ENCODE data around the gene IGFBPL1.
"Not testable (repeated sequence)": the region's sequence is repeated elsewhere in the genome, so short reads cannot be mapped to it uniquely, and the experiment has no call there.

The IGFBPL1 gene

DNA sequence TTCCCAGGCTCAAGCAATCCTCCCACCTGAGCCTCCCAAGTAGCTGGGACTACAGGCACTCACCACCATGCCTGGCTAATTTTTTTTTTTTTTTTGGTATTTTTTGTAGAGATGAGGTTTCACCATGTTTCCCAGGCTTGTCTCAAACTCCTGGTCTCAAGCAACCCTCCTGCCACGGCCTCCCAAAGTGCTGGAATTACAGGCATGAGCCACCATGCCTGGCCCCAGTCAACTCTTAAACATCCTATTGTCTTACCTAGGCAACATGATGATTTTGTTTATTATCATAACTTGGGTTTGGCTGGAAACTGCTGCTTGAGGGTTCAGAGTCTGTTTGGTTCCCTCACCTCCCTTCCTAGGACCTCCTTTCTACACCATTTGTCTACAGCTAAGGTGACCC lies 25.1 kb downstream of the IGFBPL1 start:
- not testable (repeated sequence) for DNase-seq (ENCODE audit: low read depth, low spot score)

DNA sequence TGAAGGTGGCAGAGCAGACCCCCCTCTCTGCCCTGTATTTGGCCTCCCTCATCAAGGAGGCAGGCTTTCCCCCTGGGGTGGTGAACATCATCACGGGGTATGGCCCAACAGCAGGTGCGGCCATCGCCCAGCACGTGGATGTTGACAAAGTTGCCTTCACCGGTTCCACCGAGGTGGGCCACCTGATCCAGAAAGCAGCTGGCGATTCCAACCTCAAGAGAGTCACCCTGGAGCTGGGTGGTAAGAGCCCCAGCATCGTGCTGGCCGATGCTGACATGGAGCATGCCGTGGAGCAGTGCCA lies 27.9 kb downstream of the IGFBPL1 start:
- DNase-seq (ENCODE audit: low read depth, low spot score), result no peak

DNA sequence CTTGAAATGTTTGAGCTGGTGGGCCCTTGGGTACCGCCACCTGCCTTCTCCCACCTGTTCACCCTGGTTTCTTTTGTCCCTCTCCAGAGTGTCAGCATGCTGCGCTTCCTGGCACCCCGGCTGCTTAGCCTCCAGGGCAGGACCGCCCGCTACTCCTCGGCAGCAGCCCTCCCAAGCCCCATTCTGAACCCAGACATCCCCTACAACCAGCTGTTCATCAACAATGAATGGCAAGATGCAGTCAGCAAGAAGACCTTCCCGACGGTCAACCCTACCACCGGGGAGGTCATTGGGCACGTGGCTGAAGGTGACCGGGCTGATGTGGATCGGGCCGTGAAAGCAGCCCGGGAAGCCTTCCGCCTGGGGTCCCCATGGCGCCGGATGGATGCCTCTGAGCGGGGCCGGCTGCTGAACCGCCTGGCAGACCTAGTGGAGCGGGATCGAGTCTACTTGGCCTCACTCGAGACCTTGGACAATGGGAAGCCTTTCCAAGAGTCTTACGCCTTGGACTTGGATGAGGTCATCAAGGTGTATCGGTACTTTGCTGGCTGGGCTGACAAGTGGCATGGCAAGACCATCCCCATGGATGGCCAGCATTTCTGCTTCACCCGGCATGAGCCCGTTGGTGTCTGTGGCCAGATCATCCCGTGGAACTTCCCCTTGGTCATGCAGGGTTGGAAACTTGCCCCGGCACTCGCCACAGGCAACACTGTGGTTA lies 28.4 kb downstream of the IGFBPL1 start:
- no peak for DNase-seq (ENCODE audit: low read depth, low spot score)

DNA sequence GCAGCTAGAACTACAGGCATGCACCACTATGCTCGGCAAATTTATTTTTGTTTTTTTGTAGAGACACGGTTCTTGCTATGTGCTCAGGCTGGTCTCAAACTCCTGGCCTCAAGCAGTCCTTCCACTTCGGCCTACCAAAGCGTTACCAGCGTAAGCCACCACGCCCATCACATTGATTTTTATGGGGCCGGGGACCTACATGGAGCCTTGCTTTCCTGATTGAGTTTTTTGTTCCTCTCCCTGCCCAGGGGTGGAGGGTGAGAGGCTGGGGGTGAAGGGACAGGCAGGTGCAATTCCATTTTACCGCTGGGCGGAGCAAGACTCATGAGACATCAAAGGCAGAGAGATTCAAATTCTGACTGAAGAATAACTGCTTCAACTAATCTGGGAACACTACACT lies 29.8 kb downstream of the IGFBPL1 start:
- no peak for DNase-seq (ENCODE audit: low read depth, low spot score)

DNA sequence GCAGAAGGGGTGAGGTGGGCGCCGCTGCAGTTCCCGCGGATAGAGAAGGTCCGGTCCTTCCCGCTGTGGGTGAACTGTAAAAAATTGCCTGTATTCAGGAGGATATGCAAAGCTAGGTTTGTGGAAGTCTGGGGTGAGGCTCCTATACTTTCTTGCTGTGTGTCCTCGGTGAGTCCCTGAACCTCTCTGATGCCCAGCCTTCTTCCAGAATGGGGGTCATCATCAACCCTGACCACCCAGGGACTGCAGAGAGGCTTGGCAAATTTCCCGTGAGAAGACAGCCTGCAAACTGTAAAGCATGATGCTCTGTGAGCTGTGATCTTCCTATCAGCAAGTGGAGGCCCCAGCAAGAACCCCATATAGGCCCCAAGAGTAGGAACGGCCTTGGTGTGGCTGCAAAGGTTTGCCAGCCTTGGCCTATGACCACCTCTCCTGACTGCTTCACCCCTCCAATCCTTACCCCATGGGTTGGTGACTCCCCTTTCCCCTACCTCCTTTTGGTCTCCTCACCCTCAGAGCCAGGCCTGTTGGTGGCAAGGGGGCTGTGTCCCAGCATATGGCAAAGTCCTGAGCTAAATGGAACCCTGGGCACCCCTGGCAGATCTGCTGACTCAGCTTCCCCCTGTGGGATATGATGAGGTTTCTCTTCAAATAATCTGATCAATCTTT lies 31.0 kb downstream of the IGFBPL1 start:
- no peak for DNase-seq (ENCODE audit: low read depth, low spot score)

DNA sequence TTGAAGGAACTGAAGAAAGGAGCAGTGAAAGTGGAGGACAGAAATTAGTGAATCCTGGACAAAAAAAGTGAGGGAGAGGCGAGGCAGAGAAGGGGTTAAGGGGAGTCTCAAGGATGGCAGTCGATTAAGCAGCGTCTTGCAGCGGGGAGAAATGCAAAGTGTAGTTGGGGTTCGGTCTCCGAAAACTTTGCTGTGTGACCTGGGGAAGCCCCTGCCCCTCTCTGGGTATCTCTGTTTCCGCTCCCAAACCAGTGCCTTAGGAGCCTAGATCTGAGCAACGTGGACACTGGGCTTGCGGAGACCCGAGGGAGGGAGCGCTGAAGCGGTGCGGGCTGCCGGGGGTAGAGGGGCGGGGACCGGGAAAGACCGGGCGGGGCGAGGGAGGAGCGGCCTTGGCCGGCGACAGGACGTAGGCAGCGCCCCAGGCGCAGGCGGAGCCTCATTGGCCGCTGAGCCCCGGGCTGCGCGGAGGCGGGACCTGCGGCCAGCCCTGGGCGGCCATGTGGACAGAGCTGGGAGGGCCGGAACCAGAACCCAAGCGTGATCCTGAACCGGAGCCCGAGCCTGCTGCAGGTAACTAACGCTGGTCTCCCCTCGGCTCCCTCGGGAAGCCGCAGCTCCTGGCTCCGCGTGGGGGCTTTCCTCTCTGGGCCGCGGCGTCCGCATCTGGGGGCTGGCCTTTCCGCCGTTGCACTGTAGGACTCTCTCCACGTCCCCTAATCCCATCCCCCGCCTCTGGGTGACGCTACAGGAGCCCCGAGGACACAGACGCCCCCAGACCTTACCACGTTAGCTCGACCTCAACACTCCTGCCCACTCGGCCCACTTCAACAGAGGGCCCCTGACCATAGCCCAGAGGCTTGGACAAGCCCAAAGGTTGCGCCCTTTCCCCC lies 31.8 kb downstream of the IGFBPL1 start, which contains the start of gene ALDH1B1:
TSS of gene ALDH1B1 (plus strand) at position 468 of the 893 bp plus-strand sequence. CDS start 3,047 bp downstream, outside the sequence.
- DNase-seq (ENCODE audit: low read depth, low spot score), result no peak

DNA sequence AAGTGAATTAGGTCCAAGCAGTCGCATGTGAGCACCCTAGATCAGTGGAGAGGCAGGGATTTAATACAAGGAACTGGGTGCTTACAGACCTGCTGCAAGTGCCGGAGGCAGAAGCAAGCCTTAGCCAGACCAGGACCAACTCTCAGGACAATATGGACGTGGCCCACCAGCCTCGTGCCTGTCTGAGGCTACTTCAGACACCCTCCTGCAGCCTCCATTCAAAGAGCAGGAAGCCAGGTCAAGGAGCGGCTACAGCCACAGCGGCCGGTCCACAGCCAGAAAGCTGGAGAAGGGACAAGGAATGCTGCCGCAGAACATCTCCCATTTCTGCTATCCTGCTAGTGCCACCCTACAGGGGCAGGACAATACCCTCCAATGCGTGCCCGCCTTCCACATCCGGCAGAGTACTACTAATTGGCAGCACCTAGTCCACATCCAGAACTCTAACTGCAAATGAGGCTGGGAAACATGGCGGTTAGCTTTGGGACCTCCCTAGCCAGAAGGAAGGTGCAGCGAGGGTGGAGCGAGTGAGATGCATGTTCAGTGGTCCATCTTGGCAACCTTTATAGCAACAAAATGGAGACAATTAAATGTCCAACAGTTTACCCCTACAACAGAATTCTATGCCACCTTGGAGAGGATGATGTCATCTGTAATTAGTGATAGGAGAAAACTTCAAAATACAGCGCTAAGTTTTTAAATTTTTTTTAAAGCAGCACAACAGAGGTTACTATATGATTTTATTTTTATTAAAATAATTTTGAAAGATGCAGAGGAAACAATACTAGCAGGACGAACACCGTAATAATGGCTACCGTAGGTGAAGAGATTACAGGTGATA lies 32.8 kb downstream of the IGFBPL1 start:
- no peak for DNase-seq (ENCODE audit: low read depth, low spot score)

DNA sequence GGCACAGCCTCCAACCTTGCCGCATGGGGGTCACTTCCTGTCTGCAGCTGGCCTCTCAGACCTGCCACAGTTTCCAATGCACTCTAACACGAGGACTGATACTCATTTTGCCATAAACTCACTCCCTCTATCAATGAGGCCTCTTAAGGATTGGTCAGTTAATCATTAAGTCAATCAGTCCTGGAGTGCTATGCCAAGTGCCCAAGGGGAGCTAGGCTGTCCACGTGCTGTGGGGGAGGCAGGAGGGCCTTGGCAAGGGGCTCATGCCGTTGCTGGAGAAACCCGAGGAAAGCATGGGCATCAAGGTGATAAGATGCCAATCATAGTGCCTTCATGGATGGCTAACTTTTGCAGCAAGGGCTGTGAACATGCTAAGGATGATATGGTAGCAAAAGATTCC lies 33.4 kb downstream of the IGFBPL1 start:
- no peak for DNase-seq (ENCODE audit: low read depth, low spot score)

DNA sequence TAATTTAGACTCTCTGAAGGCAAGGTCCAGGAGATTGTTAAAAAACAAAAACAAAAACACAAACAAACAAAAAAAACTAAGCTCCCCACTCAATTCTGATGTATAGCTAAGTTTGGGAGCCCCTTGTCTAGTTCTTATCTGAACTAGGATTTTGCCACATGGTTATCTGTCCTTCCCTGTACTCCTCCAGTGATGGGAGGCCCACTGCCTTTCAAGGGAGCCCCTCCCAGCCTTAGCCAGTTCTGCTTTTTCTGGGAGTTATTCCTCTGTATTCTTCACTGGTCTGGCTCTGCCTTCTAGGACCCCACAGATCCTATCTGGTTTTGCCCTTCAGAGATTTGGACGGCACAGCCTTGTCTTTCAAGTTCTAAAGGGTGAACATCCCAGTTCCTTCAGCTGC lies 33.8 kb downstream of the IGFBPL1 start:
- no peak for DNase-seq (ENCODE audit: low read depth, low spot score)

DNA sequence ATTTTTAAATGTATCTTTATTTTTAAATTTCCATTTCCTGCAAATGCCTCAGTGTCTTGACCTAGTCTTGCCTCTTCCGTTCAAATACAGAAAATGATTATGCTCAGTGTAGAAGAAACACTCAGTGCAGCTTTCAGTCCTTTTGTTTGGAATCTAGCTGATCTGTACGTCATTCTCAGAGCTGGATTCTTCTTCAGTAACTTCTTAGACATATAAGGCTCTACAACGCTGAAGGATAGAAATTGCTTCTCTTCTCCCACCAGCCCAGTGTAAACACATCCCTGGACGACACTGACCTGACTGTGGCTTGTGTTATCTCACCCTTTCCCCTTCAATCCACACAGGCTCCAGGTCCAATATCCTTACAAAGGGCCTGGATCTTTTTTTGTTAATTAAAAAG lies 34.9 kb downstream of the IGFBPL1 start:
- DNase-seq (ENCODE audit: low read depth, low spot score), result no peak

DNA sequence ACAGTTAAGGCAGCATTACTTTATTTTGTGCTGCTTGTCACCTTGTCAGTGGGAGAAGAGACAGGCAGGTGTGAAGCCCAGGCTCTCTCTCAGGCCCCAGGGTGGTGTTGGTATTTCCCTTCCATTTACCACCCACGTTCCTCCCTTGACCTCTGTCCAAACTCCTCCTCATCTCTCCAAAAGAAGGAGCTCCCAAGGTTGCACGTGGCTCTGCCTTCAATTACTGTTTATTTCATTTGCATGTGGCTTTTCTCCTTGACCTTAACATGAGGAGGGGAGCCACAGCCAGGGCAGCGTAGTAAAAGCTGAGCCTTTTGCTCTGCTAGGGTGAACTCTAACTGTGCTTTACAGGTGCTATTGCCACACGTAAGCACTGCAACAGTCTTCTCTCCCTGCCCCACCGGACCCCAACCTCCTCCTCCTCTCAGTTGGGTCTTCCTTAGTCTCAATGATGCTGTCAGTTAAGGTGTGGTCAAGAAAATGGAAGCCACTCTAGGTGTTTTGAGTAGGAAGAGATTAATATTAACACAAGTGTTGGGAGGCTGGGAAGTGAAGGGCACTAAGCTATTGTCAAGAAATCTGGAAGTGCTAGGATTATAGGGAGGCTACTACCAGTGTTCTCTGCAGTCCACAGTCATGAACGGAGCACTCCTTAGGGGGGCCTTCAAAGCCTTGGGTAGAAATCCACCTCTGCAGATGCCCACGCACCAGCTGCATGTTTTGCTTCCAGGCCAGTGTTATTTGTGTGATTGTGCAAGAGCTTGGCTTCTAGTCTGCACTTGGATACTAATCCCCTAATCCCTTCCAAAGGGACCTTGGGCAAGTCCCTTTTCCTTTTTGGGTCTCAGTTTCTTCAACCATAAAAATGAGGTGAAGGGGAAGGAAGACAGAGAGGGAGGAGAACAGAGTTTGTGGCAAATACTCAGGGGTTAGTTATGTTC lies 35.7 kb downstream of the IGFBPL1 start:
- no peak for DNase-seq (ENCODE audit: low read depth, low spot score)

DNA sequence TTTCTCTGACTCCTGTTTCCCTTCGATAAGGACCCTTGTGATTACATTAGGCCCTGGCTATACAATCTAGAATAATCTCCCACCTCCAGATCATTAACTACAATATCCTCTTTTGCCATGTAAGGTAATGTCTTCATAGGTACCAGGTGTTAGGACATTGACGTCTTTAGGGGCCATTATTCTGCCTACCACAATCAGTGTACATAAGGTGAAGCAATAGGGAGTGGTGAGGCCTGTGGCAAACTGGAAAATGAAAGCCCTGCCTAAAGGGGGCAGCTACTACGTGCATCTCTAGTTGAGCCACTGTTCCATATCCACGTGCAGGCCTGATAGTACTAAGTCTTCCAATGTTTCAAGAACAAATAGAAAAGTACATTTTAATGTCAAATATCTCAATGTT lies 36.5 kb downstream of the IGFBPL1 start:
- no peak for DNase-seq (ENCODE audit: low read depth, low spot score)

DNA sequence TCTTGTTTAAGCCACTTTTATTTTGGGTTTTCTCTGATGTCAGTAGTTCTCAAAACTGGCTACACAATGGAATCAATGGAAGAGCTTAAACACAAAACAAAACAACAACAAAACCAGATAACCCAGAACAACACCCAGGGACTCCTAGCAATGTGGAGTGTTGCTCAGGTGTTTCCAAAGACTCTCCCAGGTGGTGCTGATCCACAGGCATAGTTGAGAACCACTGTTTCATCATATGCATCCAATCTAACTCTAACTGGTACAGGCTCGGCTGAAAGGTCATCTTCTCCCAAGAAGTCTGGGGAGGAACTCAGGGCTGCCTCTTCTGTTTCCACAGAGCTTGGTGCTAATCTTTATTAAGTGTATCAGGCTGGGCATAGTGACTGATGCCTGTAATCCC lies 37.2 kb downstream of the IGFBPL1 start:
- DNase-seq (ENCODE audit: low read depth, low spot score), result no peak

DNA sequence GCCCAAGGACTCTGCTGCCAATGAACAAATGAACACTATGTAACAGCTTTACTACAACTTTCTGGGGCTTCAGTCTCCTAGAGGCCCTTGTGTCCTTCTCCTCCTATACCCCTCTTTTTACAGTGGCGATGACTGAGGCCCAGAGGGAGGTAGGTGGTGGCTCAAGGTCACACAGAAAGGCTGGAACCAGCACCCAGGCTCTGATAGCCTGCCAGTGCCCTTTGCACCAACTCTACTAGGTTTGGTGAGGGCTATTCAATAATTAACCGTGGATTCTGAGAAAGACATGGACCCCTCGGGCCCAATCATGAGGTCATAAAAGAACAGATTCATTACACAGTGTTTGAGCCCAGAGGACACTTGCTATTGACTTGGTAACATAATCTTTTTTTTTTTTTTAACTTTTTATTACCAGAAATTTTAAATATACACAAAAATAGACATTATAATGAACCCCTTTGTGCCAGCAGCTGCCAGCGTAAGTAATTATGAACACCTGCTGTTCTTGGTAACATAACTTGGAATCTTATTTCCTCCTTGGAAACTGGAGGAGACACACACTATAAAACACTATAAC lies 37.8 kb downstream of the IGFBPL1 start:
- no peak for DNase-seq (ENCODE audit: low read depth, low spot score)

DNA sequence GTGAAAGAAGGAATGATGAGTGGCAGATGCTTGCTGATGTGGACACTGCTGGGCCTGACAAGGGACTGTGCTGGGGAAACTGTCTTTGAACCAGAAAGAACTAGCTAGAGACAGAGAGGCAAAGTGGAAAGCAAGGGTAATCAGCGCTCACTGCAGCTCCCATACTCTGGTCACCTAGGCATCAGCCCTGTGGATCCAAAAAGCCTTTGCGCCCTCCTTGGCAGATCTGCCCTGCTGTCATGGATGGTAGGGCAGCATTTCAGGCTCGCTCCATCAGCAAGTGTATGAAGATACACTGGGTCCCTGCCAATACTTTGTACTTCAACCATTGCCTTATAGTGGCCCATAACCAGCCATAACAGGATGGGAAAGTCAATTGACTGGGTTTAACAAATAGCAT lies 38.4 kb downstream of the IGFBPL1 start:
- no peak for DNase-seq (ENCODE audit: low read depth, low spot score)

DNA sequence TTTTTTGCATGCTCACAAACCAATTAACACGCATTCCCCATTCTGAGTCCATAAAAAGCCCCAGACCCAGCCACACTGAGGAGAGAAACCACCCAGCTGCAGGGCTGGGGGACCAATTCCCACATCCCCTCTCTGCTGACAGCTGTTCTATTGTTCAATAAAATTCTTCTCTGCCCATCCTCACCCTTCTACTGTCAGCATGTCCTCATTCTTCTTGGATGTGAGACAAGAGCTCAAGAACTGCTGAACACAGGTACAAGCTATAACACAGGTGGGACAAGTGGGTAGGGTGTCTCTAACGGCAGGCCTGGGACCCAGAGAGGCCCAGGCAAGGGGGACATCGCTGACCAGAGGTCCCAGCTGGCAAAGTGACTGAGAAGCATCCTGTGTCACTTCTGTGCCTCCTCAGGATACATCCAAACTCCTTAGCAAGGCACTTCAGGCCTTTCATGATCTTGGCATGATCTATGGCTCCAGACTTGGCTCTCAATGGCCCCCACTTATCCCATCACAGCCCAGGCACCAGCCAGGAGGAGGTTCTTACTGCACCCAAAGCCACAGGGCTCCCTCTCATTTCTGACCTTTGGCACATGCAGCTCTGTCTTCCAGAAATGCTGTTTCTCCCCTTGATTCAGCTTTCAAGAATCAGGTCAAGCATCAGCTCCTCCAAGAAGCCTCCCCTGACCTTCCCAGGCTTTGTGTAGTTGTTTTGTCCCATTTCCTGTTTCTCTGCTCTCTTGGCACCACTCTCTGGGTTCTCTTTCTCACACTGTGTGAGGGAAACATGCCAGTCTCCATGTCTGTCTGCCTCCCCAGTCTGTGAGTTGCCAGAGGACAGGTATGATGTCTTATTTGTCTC lies 39.0 kb downstream of the IGFBPL1 start:
- DNase-seq (ENCODE audit: low read depth, low spot score), result no peak

DNA sequence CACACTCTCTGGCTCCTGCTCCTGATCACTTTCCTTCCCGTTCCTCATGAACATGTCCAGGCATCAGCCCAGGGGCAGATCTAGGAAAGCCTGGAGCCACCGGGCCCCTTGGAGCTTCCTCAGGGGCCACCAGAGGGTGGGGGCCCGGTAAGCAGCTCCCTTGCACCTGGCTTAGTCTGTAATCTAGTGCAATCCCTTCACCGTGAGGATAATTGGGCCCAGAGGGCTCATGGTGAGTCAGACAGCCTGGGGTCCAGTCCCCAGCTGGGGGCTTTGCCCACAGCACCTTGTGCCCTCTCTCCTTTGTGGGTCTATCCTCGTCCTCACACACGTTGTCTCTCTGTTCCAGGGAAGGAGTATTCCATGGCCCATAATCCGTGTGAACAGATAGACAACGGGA lies 42.1 kb downstream of the IGFBPL1 start:
- DNase-seq (ENCODE audit: low read depth, low spot score), result no peak

DNA sequence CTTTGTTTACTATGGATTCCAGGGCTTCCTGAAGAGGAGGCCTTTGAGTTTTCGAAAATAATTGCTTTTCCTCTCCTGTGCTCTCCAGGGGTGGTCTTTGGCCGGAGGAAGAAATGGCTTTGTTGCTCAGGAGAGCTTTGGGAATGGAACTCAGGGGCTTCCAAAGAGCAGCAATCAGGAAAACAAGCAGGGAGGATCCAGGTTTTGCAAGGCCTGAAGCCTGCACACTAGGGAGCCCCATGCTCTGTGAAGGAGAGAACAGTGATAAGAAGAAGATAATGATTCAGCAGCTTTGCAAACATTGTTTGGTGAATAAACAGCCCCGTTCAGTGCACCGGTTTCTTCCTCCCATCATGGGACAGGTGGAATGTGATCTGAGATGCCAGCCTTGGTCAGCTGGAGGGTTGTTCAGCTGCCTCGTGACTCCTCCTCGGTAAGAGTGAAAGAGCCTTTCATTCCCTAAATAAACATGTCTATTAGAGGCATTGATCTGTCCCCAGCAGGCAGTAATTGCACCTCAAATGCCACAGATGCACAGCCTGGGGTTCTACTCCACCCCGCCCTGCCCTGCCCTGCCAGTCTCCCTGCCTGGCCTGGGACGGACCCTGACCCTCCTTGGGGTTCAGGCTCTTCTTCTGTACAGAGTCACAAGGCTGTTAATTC lies 43.3 kb downstream of the IGFBPL1 start:
- DNase-seq (ENCODE audit: low read depth, low spot score), result no peak

Measured in brain pericyte (primary cell).